ENCODE measurements around the gene RPS5. TPM values are rescaled to one million over a fixed set of nuclear protein-coding genes. Genes with fewer than 3 reads are reported as not detected.
"Not testable (repeated sequence)": the region's sequence is repeated elsewhere in the genome, so short reads cannot be mapped to it uniquely, and the experiment has no call there.

Gene RPS5
- total RNA-seq, 1 donor from 2014 or later = 634 TPM

GRCh38 chr19:58439576-58440554 lies 52.8 kb downstream of the RPS5 start, which contains the start of gene ZNF132:
Gene ZNF132 (minus strand): TSS chr19:58440153. CDS start chr19:58439821, 332 bp downstream.
- TF ChIP-seq, protein P1, sequence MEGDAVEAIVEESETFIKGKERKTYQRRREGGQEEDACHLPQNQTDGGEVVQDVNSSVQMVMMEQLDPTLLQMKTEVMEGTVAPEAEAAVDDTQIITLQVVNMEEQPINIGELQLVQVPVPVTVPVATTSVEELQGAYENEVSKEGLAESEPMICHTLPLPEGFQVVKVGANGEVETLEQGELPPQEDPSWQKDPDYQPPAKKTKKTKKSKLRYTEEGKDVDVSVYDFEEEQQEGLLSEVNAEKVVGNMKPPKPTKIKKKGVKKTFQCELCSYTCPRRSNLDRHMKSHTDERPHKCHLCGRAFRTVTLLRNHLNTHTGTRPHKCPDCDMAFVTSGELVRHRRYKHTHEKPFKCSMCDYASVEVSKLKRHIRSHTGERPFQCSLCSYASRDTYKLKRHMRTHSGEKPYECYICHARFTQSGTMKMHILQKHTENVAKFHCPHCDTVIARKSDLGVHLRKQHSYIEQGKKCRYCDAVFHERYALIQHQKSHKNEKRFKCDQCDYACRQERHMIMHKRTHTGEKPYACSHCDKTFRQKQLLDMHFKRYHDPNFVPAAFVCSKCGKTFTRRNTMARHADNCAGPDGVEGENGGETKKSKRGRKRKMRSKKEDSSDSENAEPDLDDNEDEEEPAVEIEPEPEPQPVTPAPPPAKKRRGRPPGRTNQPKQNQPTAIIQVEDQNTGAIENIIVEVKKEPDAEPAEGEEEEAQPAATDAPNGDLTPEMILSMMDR (IDR thresholded peaks at IDR 0.05) = no peak
- Mint-ChIP-seq H3K9me3 (ENCODE audit: low read depth) (peaks cover 33% of the 10 kb centered on the region), H3K27me3 (ENCODE audit: low read depth) (peaks cover 2% of the 10 kb centered on the region), H3K36me3 (ENCODE audit: low read depth) (peaks cover 31% of the 10 kb centered on the region), H3K4me3 (ENCODE audit: unreplicated experiment) (peak within 1 kb of the TSS; percentile 80), H3K4me1 (ENCODE audit: low read depth) (peaks cover 15% of the 10 kb centered on the region), H3K27ac (ENCODE audit: unreplicated experiment) (peak within 1 kb of the TSS; percentile 92)
- no peak for DNase-seq (ENCODE audit: low spot score)

- TF ChIP-seq, protein P1 (IDR thresholded peaks at IDR 0.05) = no peak
- peak overlapping the region; percentile 80 for H3K4me3 Mint-ChIP-seq (ENCODE audit: unreplicated experiment)
- peaks cover 24% of the 10 kb centered on the region for H3K36me3 Mint-ChIP-seq (ENCODE audit: low read depth)
- DNase-seq (ENCODE audit: low spot score) = no peak
- peaks cover 15% of the 10 kb centered on the region for H3K4me1 Mint-ChIP-seq (ENCODE audit: low read depth)
- H3K9me3 Mint-ChIP-seq (ENCODE audit: low read depth) = peaks cover 28% of the 10 kb centered on the region
- H3K27me3 Mint-ChIP-seq (ENCODE audit: low read depth) = peaks cover 2% of the 10 kb centered on the region
- H3K27ac Mint-ChIP-seq (ENCODE audit: unreplicated experiment) = peak overlapping the region; percentile 92
These were observed 53.5 kb downstream of the RPS5 start for GRCh38 chr19:58440556-58440955.

DNA sequence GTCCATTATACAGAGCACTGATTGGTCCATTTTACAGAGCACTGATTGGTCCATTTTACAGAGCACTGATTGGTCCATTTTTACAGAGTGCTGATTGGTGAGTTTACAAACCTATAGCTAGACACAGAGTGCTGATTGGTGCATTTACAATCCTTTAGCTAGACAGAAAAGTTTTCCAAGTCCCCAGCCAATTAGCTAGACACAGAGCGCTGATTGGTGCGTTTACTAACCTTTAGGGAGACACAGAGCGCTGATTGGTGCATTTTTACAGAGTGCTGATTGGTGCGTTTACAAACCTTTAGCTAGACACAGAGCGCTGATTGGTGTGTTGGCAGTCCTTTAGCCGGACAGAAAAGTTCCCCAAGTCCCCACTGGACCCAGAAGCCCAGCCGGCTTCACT lies 55.9 kb downstream of the RPS5 start:
- H3K27me3 Mint-ChIP-seq (ENCODE audit: low read depth); H3K36me3 Mint-ChIP-seq (ENCODE audit: low read depth); H3K27ac Mint-ChIP-seq (ENCODE audit: unreplicated experiment); DNase-seq (ENCODE audit: low spot score); H3K4me3 Mint-ChIP-seq (ENCODE audit: unreplicated experiment): not testable (repeated sequence)
- Mint-ChIP-seq H3K9me3 (ENCODE audit: low read depth) (peaks cover 16% of the 10 kb centered on the region), H3K4me1 (ENCODE audit: low read depth) (peaks cover 15% of the 10 kb centered on the region)

Small RNAs within 50 kb of the gene (microRNA-seq; reads per million reads assigned to microRNA genes)
- not detected for gene MIR4754 (ENCODE audit: borderline number of aligned reads)

Other genes starting within 250 kb of the RPS5 start
- gene ZNF329, start 236.5 kb upstream of the RPS5 start, total RNA-seq = 8.1 to 11.5 TPM (median 9.2 TPM) in 3 replicates
- gene ZNF274, start 204.2 kb upstream of the RPS5 start, total RNA-seq = 12.7 to 14.1 TPM (median 13.2 TPM) in 3 replicates
- gene ZNF544, start 158.4 kb upstream of the RPS5 start, total RNA-seq = 16.2 to 24.7 TPM (median 17.4 TPM) in 3 replicates
- gene ZNF8, start 108.3 kb upstream of the RPS5 start, total RNA-seq = 7.9 to 9.2 TPM (median 8.1 TPM) in 3 replicates
- 25.3 to 29.4 TPM (median 26.0 TPM) in 3 replicates for gene ERVK3-1, start 81.9 kb upstream of the RPS5 start, total RNA-seq
- 2.8 to 3.2 TPM (median 3.0 TPM) in 3 replicates for gene ZSCAN22, start 60.3 kb upstream of the RPS5 start, total RNA-seq
- gene A1BG, start 33.8 kb upstream of the RPS5 start, total RNA-seq = 49.7 to 53.8 TPM (median 50.2 TPM) in 3 replicates
- gene ZNF497, start 24.5 kb upstream of the RPS5 start, total RNA-seq = 0.65 to 0.69 TPM (median 0.68 TPM) in 3 replicates
- 2.0 to 3.5 TPM (median 2.5 TPM) in 3 replicates for gene ZNF837, start 6.2 kb upstream of the RPS5 start, total RNA-seq
- gene RNF225, start 8.4 kb downstream of the RPS5 start, total RNA-seq = not detected in 3 replicates
- gene ZNF584, start 21.4 kb downstream of the RPS5 start, total RNA-seq = 10.2 to 11.1 TPM (median 10.7 TPM) in 3 replicates
- 1.5 to 1.8 TPM (median 1.6 TPM) in 3 replicates for gene ZNF132, start 52.9 kb downstream of the RPS5 start, total RNA-seq
- gene ZNF324B, start 64.4 kb downstream of the RPS5 start, total RNA-seq = 6.3 to 9.8 TPM (median 7.5 TPM) in 3 replicates
- gene ZNF324, start 79.8 kb downstream of the RPS5 start, total RNA-seq = 10.8 to 12.6 TPM (median 11.3 TPM) in 3 replicates
- 9.3 to 12.2 TPM (median 9.5 TPM) in 3 replicates for gene ZNF446, start 89.1 kb downstream of the RPS5 start, total RNA-seq
- gene SLC27A5, start 124.7 kb downstream of the RPS5 start, total RNA-seq = 4.7 to 9.5 TPM (median 9.3 TPM) in 3 replicates
- 15.6 to 17.2 TPM (median 15.9 TPM) in 3 replicates for gene ZBTB45, start 132.5 kb downstream of the RPS5 start, total RNA-seq
- 215 to 286 TPM (median 228 TPM) in 3 replicates for gene TRIM28, start 156.8 kb downstream of the RPS5 start, total RNA-seq
- 85.1 to 99.4 TPM (median 85.9 TPM) in 3 replicates for gene CHMP2A, start 167.8 kb downstream of the RPS5 start, total RNA-seq
- 70.3 to 80.7 TPM (median 76.3 TPM) in 3 replicates for gene UBE2M, start 171.3 kb downstream of the RPS5 start, total RNA-seq
- gene MZF1, start 186.1 kb downstream of the RPS5 start, total RNA-seq = 15.2 to 22.3 TPM (median 15.8 TPM) in 3 replicates

Data from chondrocyte (in vitro differentiated cells).